Kidney epithelial cell (primary cell): ENCODE results near the gene MRGPRG. TPM values are rescaled to one million over a fixed set of nuclear protein-coding genes. Genes with fewer than 3 reads are reported as not detected.

Source experiments
- DNase-seq: peaks from one replicate; pipeline ENCODE4 v3.0.0-alpha.2; 2010; ENCODE audit warnings: low read depth
- H3K27me3 ChIP-seq: 2 replicates; pipeline ENCODE4 v1.6.0; 2011; ENCODE audit warnings: low read length; ENCODE audit not compliant: control insufficient read depth, insufficient read depth
- H3K36me3 ChIP-seq: 2 replicates; pipeline ENCODE4 v1.5.1; 2011; ENCODE audit warnings: low read length; ENCODE audit not compliant: control insufficient read depth, insufficient read depth
- H3K4me3 ChIP-seq: 2 replicates; pipeline ENCODE4 v1.5.1; 2011; ENCODE audit warnings: low read depth, mild to moderate bottlenecking, control low read depth, low read length
- CTCF ChIP-seq: IDR thresholded peaks from 2 replicates; pipeline ENCODE4 v1.5.1; 2011; ENCODE audit warnings: mild to moderate bottlenecking, moderate library complexity, low read length, control low read depth, inconsistent platforms; ENCODE audit not compliant: insufficient read depth, poor library complexity, severe bottlenecking
- total RNA-seq: library from RNA; depleted of rRNA; stranded (reverse); fragments of >200 nt; gene quantifications from 2 replicates; pipeline ENCODE4 v1.2.3, GENCODE V29; 2015

The MRGPRG gene
- total RNA-seq, 1 donor from 2014 or later: not detected

DNA sequence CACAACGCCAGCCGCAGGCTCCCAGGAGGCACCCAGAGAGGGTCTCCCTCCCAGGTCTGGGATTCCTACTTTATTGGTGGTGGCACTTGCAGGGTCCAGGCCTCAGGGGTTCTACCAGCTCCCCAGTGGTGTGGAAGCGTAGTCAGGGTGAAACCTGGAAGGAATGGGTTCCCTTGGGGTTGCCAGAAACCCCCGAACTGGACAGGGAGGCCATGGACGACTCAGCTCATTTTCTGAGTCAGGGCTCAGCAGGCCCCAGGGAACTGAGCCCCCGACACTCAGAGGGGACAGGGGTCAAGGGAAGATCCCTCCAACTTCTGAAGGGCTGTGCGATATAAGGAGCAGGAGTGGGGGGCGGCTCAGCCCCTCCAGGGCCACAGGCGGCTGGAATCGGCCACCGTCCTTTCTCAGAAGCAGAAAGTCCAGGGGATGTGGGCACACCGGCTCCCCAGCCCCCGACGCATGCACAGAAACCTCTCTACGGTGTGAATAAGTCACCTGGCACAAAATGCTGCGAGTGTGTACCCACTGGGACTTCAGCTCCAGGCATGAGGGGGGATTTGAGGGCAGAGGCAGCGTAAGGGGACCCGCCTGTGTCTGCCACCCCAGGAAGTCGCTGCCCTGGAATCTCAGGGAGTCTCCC is 25.1 kb downstream of the MRGPRG start:
- TF ChIP-seq CTCF: no peak

DNA sequence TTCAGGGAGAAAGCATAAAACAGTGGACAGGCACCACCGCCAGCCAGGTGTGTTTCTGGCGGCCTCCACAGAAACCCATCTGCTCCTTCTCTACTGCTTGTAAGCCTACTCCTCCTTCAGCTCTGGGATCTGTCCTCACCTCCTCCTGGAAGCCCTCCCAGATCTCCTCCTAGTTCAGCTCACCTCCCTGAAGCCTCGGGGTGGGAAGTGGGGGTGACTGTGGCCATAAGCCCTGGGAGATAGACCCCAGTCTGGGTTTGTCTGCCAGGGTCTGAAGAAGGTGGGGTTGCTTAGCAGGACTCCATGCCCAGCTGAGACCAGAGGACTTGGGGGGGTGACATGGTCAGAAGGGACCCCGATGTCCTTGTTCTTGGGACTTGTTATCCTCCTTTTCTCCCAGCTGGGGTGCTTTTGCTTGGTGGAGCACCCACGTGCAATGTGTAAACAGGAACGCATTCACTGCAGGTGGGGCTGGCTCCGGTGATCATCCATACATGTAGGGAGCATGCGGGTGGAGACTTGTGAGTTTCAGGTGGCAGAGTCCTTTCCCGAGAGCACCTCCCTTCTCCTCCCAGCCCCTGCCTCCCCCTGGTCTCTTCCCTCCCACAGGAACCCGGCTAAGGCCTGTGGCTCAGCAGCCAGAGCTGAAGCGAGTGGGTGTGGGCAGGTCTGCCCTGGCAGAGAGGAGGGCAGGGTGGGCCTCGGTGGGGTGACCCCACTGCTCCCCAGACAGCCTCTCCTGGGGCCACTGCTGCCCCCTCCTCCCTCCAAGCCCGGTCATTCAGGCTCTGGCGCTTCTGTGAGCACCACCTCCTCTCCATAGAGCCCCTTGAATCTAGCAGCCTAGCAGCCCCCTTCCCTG is 25.9 kb downstream of the MRGPRG start:
- no peaks in the 10 kb centered on the region for H3K36me3 ChIP-seq
- H3K4me3 ChIP-seq: no peak overlapping the region
- no peak for TF ChIP-seq CTCF
- H3K27me3 ChIP-seq: peaks cover 15% of the 10 kb centered on the region
- no peak for DNase-seq

More for the DNA sequence above, 25.1 kb downstream of the MRGPRG start:
- H3K27me3 ChIP-seq: peaks cover 14% of the 10 kb centered on the region
- H3K4me3 ChIP-seq: no peak overlapping the region
- DNase-seq: no peak
- no peaks in the 10 kb centered on the region for H3K36me3 ChIP-seq

GRCh38 chr11:3191586-3192324 is 26.9 kb downstream of the MRGPRG start:
- DNase-seq: no peak
- Histone ChIP-seq H3K4me3 (no peak overlapping the region), H3K27me3 (peaks cover 13% of the 10 kb centered on the region), H3K36me3 (no peaks in the 10 kb centered on the region)
- no peak for TF ChIP-seq CTCF

DNA sequence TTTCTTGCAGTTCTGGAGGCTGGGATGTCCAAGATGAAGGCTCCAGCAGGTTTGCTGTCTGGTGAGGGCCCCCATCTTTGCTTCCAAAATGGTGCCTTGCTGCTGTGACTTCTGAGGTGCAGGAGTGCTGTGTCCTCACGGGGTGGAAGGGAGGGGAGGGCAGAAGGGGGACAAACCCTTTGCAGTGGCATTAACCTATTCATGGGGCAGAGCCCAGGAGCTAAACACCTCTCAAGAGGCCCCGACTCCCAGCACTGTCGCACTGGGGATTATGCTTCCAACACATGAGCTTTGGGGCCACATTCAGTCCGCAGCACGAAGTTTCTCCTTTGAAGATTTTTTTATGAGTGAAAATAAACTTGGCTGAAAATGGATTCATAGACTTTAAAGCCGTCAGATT is 28.0 kb downstream of the MRGPRG start:
- H3K36me3 ChIP-seq: no peaks in the 10 kb centered on the region
- H3K4me3 ChIP-seq: no peak overlapping the region
- no peak for DNase-seq
- H3K27me3 ChIP-seq: peaks cover 12% of the 10 kb centered on the region
- no peak for TF ChIP-seq CTCF

- no peaks in the 10 kb centered on the region for H3K36me3 ChIP-seq
- peaks cover 9% of the 10 kb centered on the region for H3K27me3 ChIP-seq
- no peak for DNase-seq
- no peak overlapping the region for H3K4me3 ChIP-seq
- TF ChIP-seq CTCF: no peak
These were observed 28.6 kb downstream of the MRGPRG start for GRCh38 chr11:3189886-3190583.
